SK-N-SH (cell line): ENCODE results near the gene CARMIL3. TPM values are rescaled to one million over a fixed set of nuclear protein-coding genes. Genes with fewer than 3 reads are reported as not detected.
A peak's percentile ranks its signal among the peaks of the same experiment; 100 is the strongest.

Experiments
- ELF1 ChIP-seq: IDR thresholded peaks from 2 replicates; pipeline ENCODE4 v1.4.0; 2012
- EP300 ChIP-seq, 2 experiments: IDR thresholded peaks; 2 replicates each; pipeline versions ENCODE4 v1.4.0 to v1.6.1; 2012; ENCODE audit warnings: borderline replicate concordance in 1 of 2, low read depth in 1 of 2, low read length in 1 of 2
- EZH2phosphoT487 ChIP-seq: fragments of 200-600 bp; sonication (generic); IDR thresholded peaks from 2 replicates; pipeline ENCODE4 v1.6.1; 2017; ENCODE audit warnings: low read depth, mixed run types, mild to moderate bottlenecking, antibody characterized with exemption, moderate library complexity, borderline replicate concordance
- FOXJ3 ChIP-seq: sonication (generic); formaldehyde crosslinking; IDR thresholded peaks from 2 replicates; pipeline ENCODE4 v1.5.1; 2020; ENCODE audit warnings: mild to moderate bottlenecking, missing genetic modification reagents
- FOXM1 ChIP-seq: IDR thresholded peaks from 2 replicates; pipeline ENCODE4 v1.4.0; 2012; ENCODE audit warnings: low read depth, mild to moderate bottlenecking
- GATA2 ChIP-seq: sonication (generic); formaldehyde crosslinking; IDR thresholded peaks from 2 replicates; pipeline ENCODE4 v1.5.0; 2020; ENCODE audit warnings: mild to moderate bottlenecking, missing genetic modification reagents
- MEF2A ChIP-seq: IDR thresholded peaks from 2 replicates; pipeline ENCODE4 v1.4.0; 2012; ENCODE audit warnings: low read depth, borderline replicate concordance
- NRF1 ChIP-seq: IDR thresholded peaks from 2 replicates; pipeline ENCODE4 v1.6.1; 2012; ENCODE audit warnings: low read depth, mild to moderate bottlenecking, low read length
- RAD21 ChIP-seq: IDR thresholded peaks from 2 replicates; pipeline ENCODE4 v1.6.1; 2012; ENCODE audit warnings: mild to moderate bottlenecking, low read length
- RFX5 ChIP-seq: IDR thresholded peaks from 2 replicates; pipeline ENCODE4 v1.6.1; 2012; ENCODE audit warnings: mild to moderate bottlenecking, improper control_type of control experiment, low read length
- SMC3 ChIP-seq: IDR thresholded peaks from 2 replicates; pipeline ENCODE4 v1.6.1; 2012; ENCODE audit warnings: low read depth, low read length, improper control_type of control experiment
- TCF12 ChIP-seq: IDR thresholded peaks from 2 replicates; pipeline ENCODE4 v1.4.0; 2012
- TEAD4 ChIP-seq: IDR thresholded peaks from 2 replicates; pipeline ENCODE4 v1.4.0; 2012; ENCODE audit warnings: mild to moderate bottlenecking, borderline replicate concordance; ENCODE audit not compliant: insufficient read depth
- YY1 ChIP-seq: IDR thresholded peaks from 2 replicates; pipeline ENCODE4 v1.4.0; 2012; ENCODE audit warnings: low read depth, mild to moderate bottlenecking
- polyA plus RNA-seq, 3 experiments: library from polyadenylated mRNA; depleted of rRNA; stranded (reverse); fragments of >200 nt; gene quantifications; 2 replicates each; pipeline ENCODE4 v1.2.3, GENCODE V29; 2012
- TF ChIP-seq, protein P1 (sequence below): IDR thresholded peaks from 2 replicates; pipeline ENCODE4 v1.4.0; 2012; ENCODE audit warnings: low read depth
- TF ChIP-seq, protein P2 (sequence below): IDR thresholded peaks from 2 replicates; pipeline ENCODE4; 2012
- TF ChIP-seq, protein P3 (sequence below): IDR thresholded peaks from 2 replicates; pipeline ENCODE4 v1.4.0; 2012; ENCODE audit warnings: low read depth, borderline replicate concordance
- TF ChIP-seq, protein P4 (sequence below): fragments of 150-350 bp; IDR thresholded peaks from 2 replicates; pipeline ENCODE4 v1.6.1; 2017; ENCODE audit warnings: antibody characterized with exemption, low read length, low read depth, borderline replicate concordance

CARMIL3 gene
- polyA plus RNA-seq, 1 of the 3 experiments (the other 2 are of a cell fraction) = 0.43 TPM

DNA sequence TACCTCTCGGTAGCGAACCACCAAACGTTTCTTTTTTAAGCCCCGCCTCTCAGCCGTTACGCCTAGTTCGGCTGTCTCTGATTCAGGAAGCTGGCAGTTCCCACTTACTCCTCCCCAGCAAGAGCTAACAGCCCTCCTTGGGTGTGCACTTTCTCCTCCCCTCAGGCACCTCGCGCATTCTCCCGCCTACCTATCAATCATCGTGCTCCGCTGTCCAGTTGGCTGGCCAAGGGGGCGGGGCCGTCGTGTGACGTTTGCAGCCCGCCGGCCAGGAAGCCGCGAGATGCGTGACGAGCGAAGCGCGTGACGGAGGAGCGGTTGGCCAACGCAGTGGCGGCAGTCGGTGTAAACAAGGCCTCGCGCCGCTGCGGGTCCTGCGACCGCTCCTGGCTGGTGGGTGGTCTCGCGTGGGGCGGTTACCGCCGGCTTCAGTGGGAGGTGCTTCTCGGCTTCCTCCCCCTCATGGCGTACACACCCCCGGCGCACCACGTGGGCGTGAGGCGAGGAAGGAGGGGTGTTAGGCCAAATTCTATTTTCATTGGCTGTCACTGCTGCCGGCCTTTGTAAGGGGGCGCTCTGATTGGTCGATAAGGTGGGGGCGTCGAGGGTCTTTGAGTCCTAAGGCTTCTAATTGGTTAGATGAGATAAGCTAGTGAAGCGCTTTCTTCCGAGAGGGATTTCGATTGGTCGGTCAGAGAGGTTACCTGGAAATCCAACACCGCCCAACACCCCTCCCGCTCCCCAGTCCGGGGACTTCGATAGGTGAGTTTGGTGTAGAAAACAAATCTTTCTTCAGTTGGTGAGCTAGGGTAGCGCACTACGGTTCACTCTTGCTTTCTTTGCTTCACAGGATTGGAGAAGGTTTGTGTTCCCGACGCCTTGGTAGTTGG, 63.0 kb downstream of the CARMIL3 start, which contains the start of the genes DCAF11 and NRL (continued):
- peak in 1 of 2 experiments; percentile 25; a peak in 1 of 4 replicates for TF ChIP-seq EP300 (IDR thresholded peaks at IDR 0.05; ENCODE audit: borderline replicate concordance in 1 of 2, low read depth in 1 of 2, low read length in 1 of 2)
- TF ChIP-seq, protein P1, sequence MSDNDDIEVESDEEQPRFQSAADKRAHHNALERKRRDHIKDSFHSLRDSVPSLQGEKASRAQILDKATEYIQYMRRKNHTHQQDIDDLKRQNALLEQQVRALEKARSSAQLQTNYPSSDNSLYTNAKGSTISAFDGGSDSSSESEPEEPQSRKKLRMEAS = peak; percentile 94
- TF ChIP-seq SMC3 = no peak
- TF ChIP-seq TCF12 = no peak
- TF ChIP-seq ELF1 = peak; percentile 56
- no peak for TF ChIP-seq FOXM1
- TF ChIP-seq FOXJ3 (CRISPR knock-in tag) = no peak
- TF ChIP-seq, protein P2, sequence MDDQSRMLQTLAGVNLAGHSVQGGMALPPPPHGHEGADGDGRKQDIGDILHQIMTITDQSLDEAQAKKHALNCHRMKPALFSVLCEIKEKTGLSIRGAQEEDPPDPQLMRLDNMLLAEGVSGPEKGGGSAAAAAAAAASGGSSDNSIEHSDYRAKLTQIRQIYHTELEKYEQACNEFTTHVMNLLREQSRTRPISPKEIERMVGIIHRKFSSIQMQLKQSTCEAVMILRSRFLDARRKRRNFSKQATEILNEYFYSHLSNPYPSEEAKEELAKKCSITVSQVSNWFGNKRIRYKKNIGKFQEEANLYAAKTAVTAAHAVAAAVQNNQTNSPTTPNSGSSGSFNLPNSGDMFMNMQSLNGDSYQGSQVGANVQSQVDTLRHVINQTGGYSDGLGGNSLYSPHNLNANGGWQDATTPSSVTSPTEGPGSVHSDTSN = peak; percentile 95
- TF ChIP-seq EZH2phosphoT487 = no peak
- TF ChIP-seq GATA2 = no peak
- TF ChIP-seq MEF2A = no peak
- TF ChIP-seq, protein P3, sequence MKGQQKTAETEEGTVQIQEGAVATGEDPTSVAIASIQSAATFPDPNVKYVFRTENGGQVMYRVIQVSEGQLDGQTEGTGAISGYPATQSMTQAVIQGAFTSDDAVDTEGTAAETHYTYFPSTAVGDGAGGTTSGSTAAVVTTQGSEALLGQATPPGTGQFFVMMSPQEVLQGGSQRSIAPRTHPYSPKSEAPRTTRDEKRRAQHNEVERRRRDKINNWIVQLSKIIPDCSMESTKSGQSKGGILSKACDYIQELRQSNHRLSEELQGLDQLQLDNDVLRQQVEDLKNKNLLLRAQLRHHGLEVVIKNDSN = peak; percentile 92
- TF ChIP-seq NRF1 = peak; percentile 72
- peak; percentile 91 for TF ChIP-seq RFX5
- TF ChIP-seq TEAD4 = no peak
- no peak for TF ChIP-seq YY1
- TF ChIP-seq, protein P4, sequence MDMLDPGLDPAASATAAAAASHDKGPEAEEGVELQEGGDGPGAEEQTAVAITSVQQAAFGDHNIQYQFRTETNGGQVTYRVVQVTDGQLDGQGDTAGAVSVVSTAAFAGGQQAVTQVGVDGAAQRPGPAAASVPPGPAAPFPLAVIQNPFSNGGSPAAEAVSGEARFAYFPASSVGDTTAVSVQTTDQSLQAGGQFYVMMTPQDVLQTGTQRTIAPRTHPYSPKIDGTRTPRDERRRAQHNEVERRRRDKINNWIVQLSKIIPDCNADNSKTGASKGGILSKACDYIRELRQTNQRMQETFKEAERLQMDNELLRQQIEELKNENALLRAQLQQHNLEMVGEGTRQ = peak; percentile 66
- TF ChIP-seq RAD21 = no peak
